Aortic smooth muscle cell (primary cell): ENCODE data around the gene DDRGK1. TPM values are rescaled to one million over a fixed set of nuclear protein-coding genes. Genes with fewer than 3 reads are reported as not detected.

ENCODE experiments used
- total RNA-seq: library from RNA; depleted of rRNA; stranded (reverse); fragments of >200 nt; gene quantifications from 2 replicates; pipeline ENCODE4 v1.2.3, GENCODE V29; 2014

The DDRGK1 gene
- total RNA-seq: 30.7 and 47.0 TPM in 2 replicates

GRCh38 chr20:3204124-3204794 lies at the start of gene DDRGK1:
DDRGK1 (minus strand) TSS chr20:3204682; CDS start chr20:3204627, 55 bp downstream.

GRCh38 chr20:3239026-3239866 lies 34.8 kb upstream of the DDRGK1 start, which contains the start of gene SLC4A11:
SLC4A11 (minus strand) TSS chr20:3239190; CDS start chr20:3239137, 53 bp downstream.

GRCh38 chr20:3209257-3209945 lies 4.9 kb upstream of the DDRGK1 start, which contains the start of gene ITPA:
ITPA (plus strand) TSS chr20:3209498; CDS start chr20:3209552, 54 bp downstream.

GRCh38 chr20:3172933-3173609 lies 31.4 kb downstream of the DDRGK1 start, which contains the start of gene LZTS3:
LZTS3 (minus strand) TSS chr20:3173549; CDS start chr20:3167163, 6,386 bp downstream.

Other genes starting within 250 kb of the DDRGK1 start
- 0.26 and 0.50 TPM in 2 replicates for gene GNRH2, start 161.1 kb downstream of the DDRGK1 start, total RNA-seq
- 32.6 and 42.0 TPM in 2 replicates for gene MRPS26, start 158.6 kb downstream of the DDRGK1 start, total RNA-seq
- gene OXT, start 133.1 kb downstream of the DDRGK1 start, total RNA-seq: not detected in 2 replicates
- gene AVP, start 120.0 kb downstream of the DDRGK1 start, total RNA-seq: not detected in 2 replicates
- gene FASTKD5, start 44.8 kb downstream of the DDRGK1 start, total RNA-seq: 10.3 and 10.9 TPM in 2 replicates
- gene UBOX5, start 44.8 kb downstream of the DDRGK1 start, total RNA-seq: 2.6 and 2.9 TPM in 2 replicates
- 2.5 and 4.4 TPM in 2 replicates for gene LZTS3, start 31.1 kb downstream of the DDRGK1 start, total RNA-seq
- 23.4 and 33.3 TPM in 2 replicates for gene ITPA, start 4.8 kb upstream of the DDRGK1 start, total RNA-seq
- 0.12 and 0.26 TPM in 2 replicates for gene SLC4A11, start 34.5 kb upstream of the DDRGK1 start, total RNA-seq
- 8.2 and 10.7 TPM in 2 replicates for gene DNAAF9, start 203.0 kb upstream of the DDRGK1 start, total RNA-seq